ENCODE data around the gene BDH1. TPM values are rescaled to one million over a fixed set of nuclear protein-coding genes. Genes with fewer than 3 reads are reported as not detected.
"Not testable (repeated sequence)": the region's sequence is repeated elsewhere in the genome, so short reads cannot be mapped to it uniquely, and the experiment has no call there.

The BDH1 gene
- total RNA-seq, 1 donor, result 0.99 TPM

- no peak for TF ChIP-seq CTCF (IDR thresholded peaks at IDR 0.05; ENCODE audit: insufficient read depth, low read length)
- no peak for DNase-seq (ENCODE audit: low read depth)
- no peak overlapping the region for H3K4me3 ChIP-seq (ENCODE audit: low read depth, low read length)
Observed at GRCh38 chr3:197567904-197568681, 12.3 kb upstream of the BDH1 start.

GRCh38 chr3:197566155-197566554 is 10.4 kb upstream of the BDH1 start:
- H3K4me3 ChIP-seq (ENCODE audit: low read depth, low read length), result not testable (repeated sequence)

GRCh38 chr3:197564097-197564843 is 8.5 kb upstream of the BDH1 start:
- DNase-seq (ENCODE audit: low read depth), result no peak
- no peak for TF ChIP-seq CTCF (IDR thresholded peaks at IDR 0.05; ENCODE audit: insufficient read depth, low read length)

More at GRCh38 chr3:197566155-197566554, 10.4 kb upstream of the BDH1 start:
- not testable (repeated sequence) for DNase-seq (ENCODE audit: low read depth)

GRCh38 chr3:197562398-197563251 is 6.9 kb upstream of the BDH1 start:
- no peak for TF ChIP-seq CTCF (IDR thresholded peaks at IDR 0.05; ENCODE audit: insufficient read depth, low read length)
- no peak for DNase-seq (ENCODE audit: low read depth)
- H3K4me3 ChIP-seq (ENCODE audit: low read depth, low read length), result no peak overlapping the region

More at GRCh38 chr3:197564097-197564843, 8.5 kb upstream of the BDH1 start:
- no peak overlapping the region for H3K4me3 ChIP-seq (ENCODE audit: low read depth, low read length)

GRCh38 chr3:197561926-197562325 is 6.2 kb upstream of the BDH1 start:
- no peak for DNase-seq (ENCODE audit: low read depth)
- no peak for TF ChIP-seq CTCF (IDR thresholded peaks at IDR 0.05; ENCODE audit: insufficient read depth, low read length)
- no peak overlapping the region for H3K4me3 ChIP-seq (ENCODE audit: low read depth, low read length)

- DNase-seq (ENCODE audit: low read depth), result no peak
- no peak for TF ChIP-seq CTCF (IDR thresholded peaks at IDR 0.05; ENCODE audit: insufficient read depth, low read length)
Observed at GRCh38 chr3:197559651-197560050, 3.9 kb upstream of the BDH1 start.

More at GRCh38 chr3:197559651-197560050, 3.9 kb upstream of the BDH1 start:
- no peak overlapping the region for H3K4me3 ChIP-seq (ENCODE audit: low read depth, low read length)
